Erythroblast (primary cell): ENCODE results near the gene LARGE1.

Experiments used
- GATA1 ChIP-seq: IDR thresholded peaks from 2 replicates; pipeline ENCODE4 v1.6.1; 2011; ENCODE audit warnings: low read depth, mild to moderate bottlenecking, control low read depth, low read length, moderate library complexity
- POLR2A ChIP-seq: IDR thresholded peaks from 2 replicates; pipeline ENCODE4 v1.6.1; 2011; ENCODE audit warnings: mild to moderate bottlenecking, low read length

- TF ChIP-seq POLR2A, result no peak
- no peak for TF ChIP-seq GATA1
Observed at GRCh38 chr22:33922349-33922681, 2.0 kb upstream of the LARGE1 start.
